ENCODE measurements around the gene SCN1B.
"Not testable (repeated sequence)": the region's sequence is repeated elsewhere in the genome, so short reads cannot be mapped to it uniquely, and the experiment has no call there.

The SCN1B gene

DNA sequence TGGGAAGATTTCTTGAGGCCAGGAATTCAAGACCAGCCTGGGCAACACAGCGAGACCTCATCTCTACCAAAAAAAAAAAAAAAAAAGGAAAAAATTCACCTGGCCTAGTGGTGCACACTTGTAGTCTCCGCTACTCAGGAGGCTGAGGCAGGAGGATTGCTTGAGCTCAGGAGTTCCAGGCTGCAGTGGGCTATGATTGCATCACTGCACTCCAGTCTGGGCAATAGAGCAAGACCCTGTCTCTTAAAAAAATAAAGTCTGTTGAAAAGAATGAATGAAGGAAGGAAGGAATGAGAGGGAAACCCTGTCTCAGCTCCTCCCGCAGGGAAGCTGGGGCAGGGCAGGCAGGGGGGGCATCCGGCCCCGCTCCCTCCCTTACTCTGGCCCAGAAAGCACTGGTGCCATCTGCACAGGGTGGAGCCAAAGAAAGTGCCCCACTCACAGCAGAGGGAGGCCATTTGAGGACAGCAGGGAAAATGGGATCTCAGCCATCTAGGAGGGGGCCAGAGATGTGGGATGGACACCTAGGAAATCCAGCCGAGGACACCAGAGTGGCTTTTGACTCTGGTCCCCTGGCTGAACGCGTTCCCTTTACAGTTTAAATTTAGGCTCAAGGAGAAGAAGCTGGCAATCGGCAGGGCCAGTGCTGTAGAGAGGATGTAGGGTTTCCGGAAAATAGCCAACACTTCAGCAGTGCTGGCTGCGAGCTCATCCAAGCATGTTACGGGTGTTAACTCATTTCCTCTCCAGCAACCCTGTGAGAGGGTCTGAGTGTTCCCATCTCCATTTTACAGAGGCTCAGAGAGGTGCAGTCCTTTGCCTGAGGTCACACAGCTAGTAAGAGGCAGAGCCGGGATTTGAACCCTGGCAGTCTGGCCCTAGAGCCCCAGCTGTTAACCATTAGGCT, 7.7 kb downstream of the SCN1B start:
- DNase-seq (ENCODE audit: low spot score) = no peak

DNA sequence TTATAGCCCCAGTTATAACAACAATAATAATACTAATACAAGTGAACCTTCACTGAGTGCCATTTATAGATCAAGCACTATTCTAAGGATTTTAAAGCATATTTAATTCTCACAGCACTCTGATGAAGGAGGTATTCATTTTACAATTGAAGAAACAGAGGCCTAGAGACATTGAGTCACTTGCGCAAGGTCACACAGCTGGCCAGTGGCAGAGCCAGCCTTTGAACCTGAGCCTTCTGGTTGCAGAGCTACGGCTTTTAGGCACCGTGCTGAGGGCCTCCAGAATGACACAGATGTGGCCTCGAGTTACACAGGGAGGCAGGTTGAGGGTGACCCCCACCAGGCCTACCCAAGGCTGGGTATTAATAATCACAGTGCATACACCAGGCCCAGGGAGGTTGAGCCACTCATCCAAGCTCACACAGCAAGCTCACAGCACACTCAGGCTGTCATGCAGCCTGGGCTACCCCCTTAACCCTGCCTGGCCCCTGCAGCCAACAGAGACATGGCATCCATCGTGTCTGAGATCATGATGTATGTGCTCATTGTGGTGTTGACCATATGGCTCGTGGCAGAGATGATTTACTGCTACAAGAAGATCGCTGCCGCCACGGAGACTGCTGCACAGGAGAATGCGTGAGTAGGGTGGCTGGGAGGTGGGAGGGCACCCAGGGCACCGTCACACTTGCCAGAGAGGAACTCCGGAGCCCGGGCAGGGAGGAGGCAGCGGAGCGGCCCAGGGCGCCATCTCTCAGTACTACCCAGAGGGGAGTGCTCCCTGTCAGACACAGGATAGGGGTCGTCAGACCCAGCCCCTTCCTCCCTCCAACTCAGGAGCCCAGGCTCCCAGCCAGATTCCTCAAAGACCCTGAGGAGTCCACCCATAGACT, 8.6 kb downstream of the SCN1B start:
- DNase-seq (ENCODE audit: low spot score) = no peak

DNA sequence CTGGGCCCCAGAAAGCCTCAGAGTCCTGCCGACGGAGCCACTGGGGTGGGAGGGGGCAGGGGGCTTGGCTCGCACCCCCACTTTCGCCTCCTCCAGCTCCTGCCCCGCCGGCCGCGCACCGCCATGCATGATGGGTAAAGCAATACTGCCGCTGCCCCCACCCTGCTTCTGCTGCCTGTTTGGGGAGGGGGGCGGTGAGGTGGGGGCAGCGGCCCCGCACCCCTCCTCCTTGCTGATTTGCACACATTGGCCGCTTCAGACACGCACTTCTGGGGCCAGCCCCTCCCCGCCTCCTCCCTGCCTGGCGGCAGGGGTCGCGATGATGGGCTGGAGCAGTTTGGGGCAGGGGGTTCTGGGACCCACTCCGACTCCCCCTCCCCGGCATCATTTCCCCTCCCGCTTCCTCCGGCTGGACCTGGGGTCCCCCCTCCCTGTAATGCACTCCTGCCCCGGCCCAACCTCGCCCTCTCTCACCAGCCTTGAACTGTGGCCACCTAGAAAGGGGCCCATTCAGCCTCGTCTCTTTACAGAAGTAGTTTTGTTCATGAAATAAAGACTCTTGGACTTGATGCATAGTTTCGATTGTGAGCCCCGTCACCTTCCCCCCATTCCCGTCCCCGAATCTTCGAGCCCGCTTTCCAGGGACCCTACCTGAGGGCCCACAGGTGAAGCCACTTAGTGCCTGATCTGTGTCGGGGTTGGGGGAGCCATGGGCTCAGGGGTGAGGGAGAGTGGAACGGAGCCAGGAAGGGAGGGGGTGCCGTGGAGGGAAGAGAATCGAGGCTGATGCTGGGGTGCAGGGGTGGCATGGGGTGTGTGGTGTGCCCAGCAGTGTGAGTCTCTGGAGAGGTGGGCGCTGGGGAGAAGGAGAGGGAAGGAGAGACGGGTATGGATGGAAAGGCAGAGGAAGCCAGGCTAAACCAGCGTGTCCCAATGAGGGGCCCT, 9.9 kb downstream of the SCN1B start:
- DNase-seq (ENCODE audit: low spot score) = no peak

DNA sequence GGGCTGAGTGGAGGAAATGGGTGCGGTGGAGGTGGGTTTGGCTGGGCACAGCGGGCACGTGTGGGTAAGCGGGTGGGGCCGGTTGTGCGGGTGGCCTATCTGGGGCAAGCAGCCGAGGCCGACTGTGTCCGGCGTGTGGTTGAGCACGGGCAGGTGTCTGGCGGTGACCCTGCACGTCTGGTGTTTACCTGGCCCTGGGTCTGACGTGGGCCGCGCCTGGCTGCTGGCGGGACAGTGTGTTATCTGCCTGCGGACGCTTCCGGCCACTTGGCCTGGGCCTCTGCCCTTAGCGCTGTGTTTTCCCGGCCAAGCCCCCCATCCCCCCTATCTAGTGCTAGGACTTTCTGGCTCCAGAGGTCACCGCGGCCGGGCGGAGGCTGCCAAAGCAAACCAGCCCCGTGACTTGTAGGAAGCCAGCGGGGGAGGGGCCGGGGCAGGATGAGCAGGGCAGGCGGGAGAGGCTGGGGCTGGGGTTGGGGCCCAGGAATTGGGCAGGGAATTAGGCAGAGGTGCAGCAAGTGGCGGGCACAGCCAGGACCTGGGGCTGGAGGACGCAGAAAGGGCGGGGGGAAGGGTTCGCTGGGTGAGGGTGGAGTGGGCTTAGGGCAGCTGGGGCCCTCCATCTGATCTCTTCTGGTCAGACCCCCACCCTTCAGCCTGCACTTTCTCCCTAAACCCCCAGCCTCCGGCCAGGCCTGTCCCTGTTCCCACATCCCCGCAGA, 10.7 kb downstream of the SCN1B start:
- DNase-seq (ENCODE audit: low spot score) = no peak

DNA sequence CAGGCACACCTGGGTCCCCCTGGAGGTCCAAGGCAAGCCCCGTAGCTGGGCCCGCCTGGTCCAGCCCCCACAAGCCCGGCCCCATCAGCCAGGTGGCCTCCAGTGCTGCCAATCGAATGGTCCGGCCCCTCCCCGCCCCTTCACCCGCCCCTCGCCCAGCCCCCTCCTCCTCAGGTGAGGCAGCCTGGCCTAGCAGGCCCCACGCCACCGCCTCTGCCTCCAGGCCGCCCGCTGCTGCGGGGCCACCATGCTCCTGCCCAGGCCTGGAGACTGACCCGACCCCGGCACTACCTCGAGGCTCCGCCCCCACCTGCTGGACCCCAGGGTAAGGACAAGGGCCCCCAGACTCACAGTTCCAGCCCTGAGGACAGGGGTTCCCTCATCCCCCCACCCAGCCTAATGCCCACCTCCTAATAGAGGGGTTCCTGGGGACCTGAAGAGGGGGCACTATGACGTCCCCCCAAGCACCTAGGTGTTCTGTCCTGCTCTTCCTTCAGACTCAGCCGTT, 11.3 kb downstream of the SCN1B start, which contains the start of gene HPN:
Gene HPN, plus strand, starts transcription at position 174 of the 508 bp plus-strand sequence. CDS start 786 bp downstream, outside the sequence.
- no peak for DNase-seq (ENCODE audit: low spot score)

DNA sequence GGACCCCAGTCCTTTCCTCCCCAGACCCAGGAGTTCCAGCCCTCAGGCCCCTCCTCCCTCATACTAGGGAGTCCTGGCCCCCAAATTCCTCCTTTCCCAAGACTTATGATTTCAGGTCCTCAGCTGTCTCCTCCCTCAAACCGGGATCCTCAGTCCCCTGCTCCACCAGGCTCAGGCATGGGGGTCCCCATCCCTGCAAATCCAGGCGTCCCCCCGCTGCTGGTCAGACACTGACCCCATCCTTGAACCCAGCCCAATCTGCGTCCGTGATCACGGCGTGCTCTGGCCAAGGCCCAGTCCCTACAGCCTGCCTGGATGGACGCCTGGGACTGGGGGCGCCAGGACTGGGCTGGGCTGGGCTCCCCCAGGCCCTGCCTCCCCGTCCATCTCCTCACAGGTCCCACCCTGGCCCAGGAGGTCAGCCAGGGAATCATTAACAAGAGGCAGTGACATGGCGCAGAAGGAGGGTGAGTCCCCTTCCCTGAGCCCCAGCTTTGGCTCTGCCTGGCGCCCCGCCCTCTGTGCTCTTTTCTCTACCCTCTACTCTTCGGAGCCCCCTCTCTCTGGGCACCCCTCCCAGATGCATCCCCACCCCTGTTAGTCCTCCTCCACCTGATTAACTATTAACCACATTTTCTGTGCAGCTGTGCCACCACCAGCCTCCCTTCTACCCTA, 11.9 kb downstream of the SCN1B start:
- DNase-seq (ENCODE audit: low spot score) = no peak

DNA sequence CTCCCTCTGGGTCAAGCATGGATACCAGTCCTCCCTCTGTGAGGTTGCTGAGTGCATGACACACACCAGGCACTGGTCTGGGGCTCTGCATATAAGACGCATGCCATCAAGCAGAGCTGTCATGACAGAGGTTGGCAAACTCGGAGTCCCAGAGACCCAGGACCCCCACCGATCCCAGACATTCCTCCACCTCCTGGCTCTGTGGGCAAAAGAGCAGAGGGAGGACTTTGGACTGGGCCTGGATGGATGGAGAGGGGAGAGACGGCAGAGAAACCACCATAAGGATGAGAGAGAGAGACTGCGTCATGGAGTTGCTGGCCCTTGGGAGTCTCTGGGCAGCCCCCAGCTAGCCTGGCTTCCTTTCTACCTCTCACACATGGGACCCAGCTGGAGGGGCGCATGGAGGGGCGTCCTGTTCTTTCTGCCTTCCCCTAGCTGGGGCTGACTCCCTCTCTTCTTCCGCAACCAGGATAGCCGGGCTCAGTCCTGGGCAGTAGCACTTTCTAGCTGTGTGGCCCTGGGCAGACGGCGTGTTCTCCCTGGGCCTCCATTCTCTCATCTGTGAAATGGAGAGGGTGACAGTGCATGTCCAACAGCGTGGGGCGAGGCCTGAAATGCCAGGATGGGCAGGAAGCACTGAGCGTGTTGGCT, 12.8 kb downstream of the SCN1B start:
- DNase-seq (ENCODE audit: low spot score) = no peak

DNA sequence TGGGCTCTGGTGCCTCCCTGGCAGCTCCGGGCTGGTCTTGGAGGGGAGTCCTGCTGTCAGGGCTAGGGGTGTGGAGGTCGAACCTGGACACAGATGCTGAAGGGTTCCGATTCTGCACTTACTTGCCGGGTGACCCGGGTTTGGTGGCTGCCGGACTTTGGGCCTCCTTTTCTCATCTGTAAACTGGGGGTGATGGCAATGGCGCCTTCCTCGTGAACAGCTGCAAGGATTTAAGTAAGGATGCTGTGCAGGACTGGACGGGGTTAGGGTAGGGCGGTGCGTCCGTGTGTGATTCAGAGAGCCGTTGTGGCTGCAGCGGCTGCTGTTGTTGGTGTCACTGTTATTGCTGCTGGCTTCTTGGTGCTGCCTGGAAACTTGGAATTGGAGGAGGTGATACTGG, 13.6 kb downstream of the SCN1B start:
- no peak for DNase-seq (ENCODE audit: low spot score)

DNA sequence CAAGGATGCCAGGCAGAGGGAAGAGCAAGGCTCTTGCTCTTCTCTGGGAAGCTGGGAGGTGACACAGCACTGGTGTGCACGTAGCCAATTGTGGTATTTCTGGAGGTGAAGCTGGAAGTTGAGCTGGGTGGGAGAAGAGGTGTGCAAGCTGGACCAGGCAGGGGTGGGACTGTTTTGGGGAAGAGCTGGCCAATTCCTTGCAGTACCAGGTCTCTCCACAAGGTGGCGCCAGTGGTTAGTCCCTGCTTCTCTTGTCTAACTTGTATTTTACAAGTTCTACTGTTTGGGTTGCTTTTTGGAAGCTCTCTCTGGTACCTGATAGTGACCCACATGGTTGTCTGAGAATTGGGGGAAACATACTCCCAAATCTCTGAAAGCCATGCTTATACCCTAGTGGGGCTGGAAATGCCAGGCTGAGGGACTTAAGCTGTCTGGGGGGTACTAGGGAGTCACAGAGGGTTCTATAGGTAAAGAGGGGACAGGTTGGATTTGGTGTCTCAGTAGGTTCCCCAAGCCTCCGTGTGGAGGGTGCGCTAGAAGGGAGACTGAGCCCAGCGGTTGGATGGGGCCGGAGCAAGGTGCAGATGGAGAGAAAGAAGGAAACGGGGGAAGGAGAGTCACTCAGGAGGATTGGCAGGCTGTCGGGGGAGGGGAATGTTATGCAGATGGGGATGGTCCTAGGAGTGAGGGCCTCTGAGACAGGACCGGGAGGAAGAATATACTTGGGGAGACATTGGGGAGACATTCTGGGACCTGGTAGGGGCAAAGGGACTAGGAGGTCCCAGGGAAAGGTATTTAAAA, 14.2 kb downstream of the SCN1B start:
- peak; percentile 61 for DNase-seq (ENCODE audit: low spot score)

DNA sequence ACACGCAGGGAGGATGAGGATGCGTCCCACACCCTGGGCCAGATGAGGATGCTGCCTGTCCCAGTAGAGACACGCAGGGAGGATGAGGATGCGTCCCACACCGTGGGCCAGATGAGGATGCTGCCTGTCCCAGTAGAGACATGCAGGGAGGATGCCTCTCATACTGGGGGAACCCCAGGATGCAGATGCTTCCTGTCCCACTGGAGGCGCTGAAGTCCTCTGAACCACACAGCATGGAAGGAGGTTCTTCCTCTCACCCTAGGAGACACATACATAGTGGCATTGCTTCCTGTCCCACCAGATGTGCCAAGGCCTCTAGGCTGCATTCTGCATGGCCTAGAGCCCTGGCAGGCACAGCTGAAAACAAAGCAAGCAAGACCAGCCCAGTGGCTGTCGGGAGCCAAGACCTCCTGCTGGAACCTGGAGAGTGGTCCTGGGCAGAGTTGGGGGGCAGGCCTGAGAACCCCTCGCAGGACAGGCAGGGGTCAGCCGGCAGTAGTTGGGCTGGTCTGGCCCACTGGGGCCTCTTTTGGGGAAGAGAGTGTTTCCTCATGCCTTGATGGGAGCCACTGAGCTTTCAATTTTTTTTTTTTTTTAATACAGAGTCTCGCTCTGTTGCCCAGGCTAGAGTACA, 15.5 kb downstream of the SCN1B start:
- no peak for DNase-seq (ENCODE audit: low spot score)

DNA sequence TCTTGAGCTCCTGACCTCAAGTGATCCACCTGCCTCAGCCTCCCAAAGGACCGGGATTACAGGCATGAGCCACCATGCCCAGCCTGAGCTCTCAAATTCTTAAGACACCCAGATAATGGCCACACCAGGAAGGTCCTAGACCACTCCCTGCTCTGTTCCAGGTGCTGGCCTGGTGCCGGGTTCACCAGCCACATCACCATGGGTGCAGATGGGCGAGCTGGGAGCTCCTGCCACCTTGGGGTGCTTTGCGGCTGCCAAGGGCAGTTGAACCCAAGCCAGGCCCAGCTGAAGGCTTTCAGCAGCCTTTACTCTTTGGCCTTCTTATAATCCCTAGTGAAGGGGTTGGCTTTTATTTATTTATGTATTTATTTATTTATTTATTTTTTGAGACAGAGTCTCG, 16.2 kb downstream of the SCN1B start:
- no peak for DNase-seq (ENCODE audit: low spot score)

DNA sequence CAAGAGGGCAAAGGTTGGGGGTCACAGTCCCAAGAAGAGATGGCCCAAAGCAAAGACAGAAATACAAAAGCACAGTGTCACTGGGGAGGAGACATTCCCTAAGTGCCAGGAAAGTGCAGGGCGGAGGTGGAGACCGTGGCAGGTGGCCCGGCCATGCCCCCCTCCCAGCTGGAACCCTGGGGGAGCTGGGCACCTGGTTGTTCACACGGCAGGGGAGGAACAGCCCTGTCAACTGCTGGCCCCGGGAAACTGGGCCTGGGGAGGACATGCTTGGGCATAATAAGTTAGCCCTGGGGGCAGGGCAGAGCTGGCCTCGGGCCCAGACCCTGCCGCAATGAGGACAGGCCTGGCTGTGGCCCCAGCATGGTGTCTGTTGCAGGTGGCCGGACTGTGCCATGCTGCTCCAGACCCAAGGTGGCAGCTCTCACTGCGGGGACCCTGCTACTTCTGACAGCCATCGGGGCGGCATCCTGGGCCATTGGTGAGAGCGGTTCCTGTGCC, 18.7 kb downstream of the SCN1B start:
- DNase-seq (ENCODE audit: low spot score) = no peak

DNA sequence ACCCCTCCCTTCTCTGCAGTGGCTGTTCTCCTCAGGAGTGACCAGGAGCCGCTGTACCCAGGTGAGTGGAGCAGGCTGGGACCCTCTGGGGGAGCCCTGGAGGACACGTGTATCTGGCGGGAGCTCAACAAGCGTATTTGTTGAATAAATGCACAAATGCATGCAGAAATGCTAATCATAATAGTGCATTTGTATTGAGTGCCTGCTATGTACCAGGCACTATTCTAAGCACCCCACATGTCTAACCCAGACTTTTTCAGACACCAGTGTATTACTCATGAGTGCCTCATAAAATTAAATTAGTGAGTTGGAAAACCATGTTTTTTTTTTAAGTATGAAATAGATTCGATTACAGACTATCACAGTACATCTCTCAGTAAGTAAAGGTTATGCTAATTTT, 19.2 kb downstream of the SCN1B start:
- DNase-seq (ENCODE audit: low spot score) = no peak

DNA sequence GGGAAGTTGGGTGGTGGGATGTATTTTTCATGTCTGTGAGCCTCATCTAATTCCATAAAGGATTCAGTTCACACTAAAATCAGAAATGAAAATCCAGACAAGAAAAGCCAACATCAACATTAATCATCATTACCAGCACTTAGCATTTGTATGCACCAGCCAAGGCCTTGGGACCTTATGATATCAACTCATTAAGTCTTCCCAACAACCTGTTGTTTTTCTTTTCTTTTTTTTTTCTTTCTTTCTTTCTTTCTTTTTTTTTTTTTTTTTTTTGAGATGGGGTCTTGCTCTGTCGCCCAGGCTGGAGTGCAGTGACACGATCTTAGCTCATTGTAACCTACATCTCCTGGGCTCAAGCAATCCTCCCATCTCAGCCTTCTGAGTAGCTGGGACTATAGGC, 20.4 kb downstream of the SCN1B start:
- not testable (repeated sequence) for DNase-seq (ENCODE audit: low spot score)

DNA sequence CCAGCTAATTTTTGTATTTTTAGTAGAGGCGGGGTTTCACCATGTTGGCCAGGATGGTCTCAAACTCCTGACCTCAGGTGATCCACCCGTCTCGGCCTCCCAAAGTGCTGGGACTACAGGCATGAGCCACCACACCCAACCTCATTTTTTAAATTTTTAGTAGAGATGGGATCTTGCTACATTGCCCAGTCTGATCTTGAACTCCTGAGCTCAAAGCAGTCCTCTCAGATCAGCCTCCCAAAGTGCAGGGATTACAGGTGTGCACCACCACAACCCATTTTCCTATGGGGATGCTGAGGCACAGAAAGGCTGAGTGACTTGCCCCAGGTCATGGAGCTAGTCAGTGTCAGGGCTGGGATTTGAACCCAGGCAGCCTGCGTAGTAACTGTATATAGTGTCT, 21.0 kb downstream of the SCN1B start:
- not testable (repeated sequence) for DNase-seq (ENCODE audit: low spot score)

DNA sequence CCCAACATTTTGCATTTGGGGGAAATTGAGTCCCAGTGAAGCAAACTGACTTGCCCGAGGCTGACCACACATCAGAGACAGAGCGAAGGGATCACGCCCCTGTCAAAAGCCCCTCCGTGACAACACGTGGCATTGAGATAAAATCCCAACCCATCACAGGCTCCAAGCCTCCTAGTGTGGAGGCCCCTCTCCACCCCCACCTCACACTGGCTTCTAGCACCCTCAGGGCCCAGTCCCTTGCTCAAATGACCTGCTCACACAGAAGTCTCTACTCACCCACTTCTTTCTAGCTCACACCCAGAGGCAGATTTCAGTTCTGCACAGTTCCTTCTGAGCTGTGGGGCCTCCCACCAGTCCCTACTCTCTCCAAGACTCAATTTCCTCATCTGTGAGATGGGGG, 21.5 kb downstream of the SCN1B start:
- no peak for DNase-seq (ENCODE audit: low spot score)

DNA sequence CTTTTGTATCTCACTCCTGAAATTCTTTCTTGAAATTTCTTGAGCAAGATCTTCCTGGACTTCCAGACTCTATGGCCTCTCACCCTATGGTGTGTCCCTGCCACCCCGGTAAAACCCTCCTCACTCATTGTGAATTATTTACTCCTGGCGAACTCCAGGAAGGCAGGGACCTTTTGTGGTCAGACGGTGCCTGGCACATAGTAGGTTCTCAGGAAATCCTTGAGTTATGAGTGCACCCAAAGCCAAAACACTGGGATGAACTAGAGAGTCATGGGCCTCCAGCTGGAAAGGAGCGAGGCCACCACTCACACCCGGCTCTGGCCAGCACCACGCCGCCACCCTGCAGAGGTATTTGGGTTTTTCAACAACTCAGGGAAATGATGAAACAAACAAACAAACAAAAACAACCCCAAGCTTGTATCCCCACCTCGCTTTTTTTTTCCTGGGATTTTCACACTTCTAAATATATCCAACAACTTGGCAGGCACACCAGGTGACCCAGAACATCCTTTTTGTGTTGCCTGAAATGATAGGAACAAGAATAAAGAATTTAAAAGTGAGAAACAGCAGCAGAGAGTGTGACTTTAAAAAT, 22.4 kb downstream of the SCN1B start:
- no peak for DNase-seq (ENCODE audit: low spot score)
